HepG2 (cell line): ENCODE data around the gene UCN. TPM values are rescaled to one million over a fixed set of nuclear protein-coding genes. Genes with fewer than 3 reads are reported as not detected.
A peak's percentile ranks its signal among the peaks of the same experiment; 100 is the strongest.

Experiments
- CREM ChIP-seq, 2 experiments: sonication (generic) in 1 of 2; formaldehyde crosslinking in 1 of 2; IDR thresholded peaks; 2 replicates each; pipeline versions ENCODE4 v1.4.0 to v1.6.1; 2016 to 2020; ENCODE audit warnings: antibody characterized with exemption in 1 of 2, mild to moderate bottlenecking in 1 of 2, missing genetic modification reagents in 1 of 2
- FUBP1 ChIP-seq: sonication (generic); formaldehyde crosslinking; IDR thresholded peaks from 2 replicates; pipeline ENCODE4 v1.5.1; 2020; ENCODE audit warnings: missing genetic modification reagents, mild to moderate bottlenecking, borderline replicate concordance
- GATAD2A ChIP-seq: IDR thresholded peaks from 2 replicates; pipeline ENCODE4 v1.6.1; 2016
- GLMP ChIP-seq: sonication (generic); formaldehyde crosslinking; IDR thresholded peaks from 2 replicates; pipeline ENCODE4 v1.9.0; 2021; ENCODE audit warnings: missing genetic modification reagents, mild to moderate bottlenecking, borderline replicate concordance
- HIVEP1 ChIP-seq: sonication (generic); formaldehyde crosslinking; IDR thresholded peaks from 2 replicates; pipeline ENCODE4 v1.4.0; 2020; ENCODE audit warnings: mild to moderate bottlenecking, missing genetic modification reagents
- MAFK ChIP-seq, 2 experiments: IDR thresholded peaks in 1 of 2; conservative IDR thresholded peaks in 1 of 2; 2 replicates each; pipeline ENCODE4 v1.6.1; 2011; ENCODE audit warnings: improper control_type of control experiment in 2 of 2, low read length in 2 of 2
- SNAPC2 ChIP-seq: sonication (generic); formaldehyde crosslinking; IDR thresholded peaks from 2 replicates; pipeline ENCODE4 v1.8.1; 2022; ENCODE audit warnings: mild to moderate bottlenecking, missing genetic modification reagents
- TARDBP ChIP-seq: sonication (generic); formaldehyde crosslinking; IDR thresholded peaks from 2 replicates; pipeline ENCODE4 v1.8.0; 2022; ENCODE audit warnings: mild to moderate bottlenecking, missing genetic modification reagents
- TGIF2 ChIP-seq: IDR thresholded peaks from 2 replicates; pipeline ENCODE4 v1.6.1; 2016; ENCODE audit warnings: control low read depth, missing compliant biosample characterization
- U2AF1 ChIP-seq: fragments of 200-400 bp; formaldehyde crosslinking; optimal IDR thresholded peaks from 2 replicates; pipeline ENCODE3; 2017; ENCODE audit warnings: mild to moderate bottlenecking, low read depth, low read length
- ZFP36 ChIP-seq: fragments of 150-350 bp; IDR thresholded peaks from 2 replicates; pipeline ENCODE4 v1.6.1; 2018; ENCODE audit warnings: borderline replicate concordance, low read length, low read depth; ENCODE audit not compliant: partially characterized antibody
- ZIK1 ChIP-seq: sonication (generic); formaldehyde crosslinking; IDR thresholded peaks from 2 replicates; pipeline ENCODE4 v1.5.0; 2020; ENCODE audit warnings: mild to moderate bottlenecking, low read depth, missing genetic modification reagents, borderline replicate concordance
- ZNF234 ChIP-seq: sonication (generic); formaldehyde crosslinking; conservative IDR thresholded peaks from 2 replicates; pipeline ENCODE4 v1.5.1; 2020; ENCODE audit warnings: mild to moderate bottlenecking, missing genetic modification reagents
- ZNF317 ChIP-seq: sonication (generic); formaldehyde crosslinking; IDR thresholded peaks from 2 replicates; pipeline ENCODE4 v1.5.0; 2020; ENCODE audit warnings: mild to moderate bottlenecking, missing genetic modification reagents
- ZNF564 ChIP-seq: sonication (generic); formaldehyde crosslinking; IDR thresholded peaks from 2 replicates; pipeline ENCODE4 v1.8.1; 2023; ENCODE audit warnings: mild to moderate bottlenecking, missing genetic modification reagents
- ZNF567 ChIP-seq: sonication (generic); formaldehyde crosslinking; IDR thresholded peaks from 2 replicates; pipeline ENCODE4 v1.8.1; 2023; ENCODE audit warnings: mild to moderate bottlenecking, missing genetic modification reagents, borderline replicate concordance
- ZNF615 ChIP-seq: sonication (generic); formaldehyde crosslinking; IDR thresholded peaks from 2 replicates; pipeline ENCODE4 v1.5.0; 2020; ENCODE audit warnings: mild to moderate bottlenecking, missing genetic modification reagents, borderline replicate concordance
- ZNF761 ChIP-seq: sonication (generic); formaldehyde crosslinking; conservative IDR thresholded peaks from 2 replicates; pipeline ENCODE4 v1.4.0; 2020; ENCODE audit warnings: mild to moderate bottlenecking, missing genetic modification reagents
- ZSCAN20 ChIP-seq: sonication (generic); formaldehyde crosslinking; IDR thresholded peaks from 2 replicates; pipeline ENCODE4 v1.4.0; 2020; ENCODE audit warnings: missing genetic modification reagents, mild to moderate bottlenecking, borderline replicate concordance
- ZSCAN22 ChIP-seq: sonication (generic); formaldehyde crosslinking; IDR thresholded peaks from 2 replicates; pipeline ENCODE4 v1.4.0; 2020; ENCODE audit warnings: mild to moderate bottlenecking, missing genetic modification reagents
- ZSCAN29 ChIP-seq: sonication (generic); formaldehyde crosslinking; conservative IDR thresholded peaks from 2 replicates; pipeline ENCODE4 v1.4.0; 2020; ENCODE audit warnings: mild to moderate bottlenecking, missing genetic modification reagents
- polyA plus RNA-seq, 8 experiments: library from polyadenylated mRNA; depleted of rRNA in 3 of 8; stranded (reverse) in 7 of 8; unstranded in 1 of 8; fragments of >200 nt; fragmentation: Illumina TruSeq in 4 of 8; extraction: Trizol in 4 of 8; gene quantifications; 2 replicates each; pipeline versions ENCODE4 v1.2.1 to v1.2.3, GENCODE V29; 2011 to 2016; ENCODE audit warnings: low read depth in 4 of 8, missing spikeins in 1 of 8, mixed read lengths in 1 of 8; ENCODE audit not compliant: insufficient read depth in 1 of 8
- total RNA-seq, 5 experiments: library from RNA; depleted of rRNA; stranded (reverse); fragments of >200 nt; fragmentation: Illumina TruSeq; extraction: Trizol; gene quantifications; 2 replicates each; pipeline ENCODE4 v1.2.3, GENCODE V29; 2016; ENCODE audit warnings: low read depth in 1 of 5
- TF ChIP-seq, protein P1 (sequence below): sonication (generic); formaldehyde crosslinking; IDR thresholded peaks from 2 replicates; pipeline ENCODE4 v1.5.0; 2020; ENCODE audit warnings: missing genetic modification reagents
- TF ChIP-seq, protein P2 (sequence below): sonication (generic); formaldehyde crosslinking; IDR thresholded peaks from 2 replicates; pipeline ENCODE4 v1.4.0; 2020; ENCODE audit warnings: missing genetic modification reagents
- TF ChIP-seq, protein P3 (sequence below): sonication (generic); formaldehyde crosslinking; IDR thresholded peaks from 2 replicates; pipeline ENCODE4 v1.9.0; 2021; ENCODE audit warnings: missing genetic modification reagents, borderline replicate concordance

UCN gene
- total and polyA plus RNA-seq, 2 of the 13 experiments (the other 11 are each of a cell fraction or from before 2014, with no cell fraction given): 1.2 to 2.3 TPM

DNA sequence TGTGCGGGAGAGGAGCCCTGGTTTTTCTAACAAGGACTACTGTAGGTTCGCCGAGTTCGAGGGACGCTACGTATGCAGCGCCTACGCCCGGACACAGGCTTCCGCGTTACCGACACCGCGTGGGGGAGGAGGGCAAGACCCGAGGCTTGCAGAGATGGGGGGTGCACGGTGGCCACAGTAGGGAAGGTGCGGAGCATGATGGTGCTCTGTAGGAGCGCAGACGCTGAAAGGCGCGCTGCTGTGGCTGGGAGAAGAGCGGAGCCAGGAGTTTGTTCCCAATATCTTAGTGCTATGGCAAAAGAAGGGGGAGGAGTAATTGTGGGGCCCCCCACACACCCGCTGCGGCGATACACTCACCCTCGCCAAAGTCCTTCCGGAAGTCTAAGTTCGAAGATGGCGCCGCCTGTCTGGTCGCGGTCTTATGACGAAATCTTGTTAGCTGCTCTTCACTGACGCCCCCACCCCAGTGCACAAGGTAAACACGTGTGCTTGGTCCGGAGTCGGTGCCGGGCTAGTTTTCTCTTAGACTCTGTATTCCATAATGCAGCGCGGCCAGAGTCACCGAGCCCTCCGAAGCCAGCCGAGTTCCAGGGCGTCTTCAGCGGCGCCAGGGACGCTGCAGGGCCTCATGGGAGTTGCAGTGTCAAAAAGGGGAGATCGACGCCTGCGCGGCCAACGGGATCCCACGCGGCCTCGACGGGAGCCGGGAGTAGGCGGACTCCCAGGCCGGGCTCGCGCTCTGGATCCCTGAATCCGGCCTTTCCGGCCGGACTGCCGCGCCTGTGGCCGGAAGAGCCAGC, 48.3 kb upstream of the UCN start, which contains the start of gene GTF3C2 (continued):
- TF ChIP-seq ZFP36 (no peak), ZNF615 (CRISPR knock-in tag) (peak; percentile 32; the same call in 1 of the 2 replicates), ZNF564 (peak; percentile 64), ZSCAN20 (CRISPR knock-in tag) (no peak), ZNF761 (CRISPR knock-in tag) (peak; percentile 82; the same call in 1 of the 2 replicates), TGIF2 (peak; percentile 91), ZNF567 (peak; percentile 89), ZNF317 (peak; percentile 71; the same call in 1 of the 2 replicates), ZIK1 (CRISPR knock-in tag) (peak; percentile 79; the same call in 1 of the 2 replicates), ZNF234 (CRISPR knock-in tag) (0 out of 2 replicates have a peak, but pooled peaks have one; percentile 5), U2AF1 (no peak), ZSCAN22 (CRISPR knock-in tag) (no peak), GATAD2A (CRISPR knock-in tag) (peak; percentile 47), TARDBP (CRISPR knock-in tag) (peak; percentile 75; the same call in 1 of the 2 replicates), ZSCAN29 (0 out of 2 replicates have a peak, but pooled peaks have one; percentile 50), FUBP1 (CRISPR knock-in tag) (no peak), HIVEP1 (no peak; the same call in none of the 2 replicates), CREM (IDR thresholded peaks at IDR 0.05) (peak; percentile 100), CREM (CRISPR knock-in tag; IDR thresholded peaks at IDR 0.05) (peak; percentile 77), GLMP (CRISPR knock-in tag) (no peak), MAFK (conservative IDR thresholded peaks at IDR 0.05 in 1 of 2, IDR thresholded peaks at IDR 0.05 in 1 of 2; ENCODE audit: low read length in 2 of 2) (no peak), SNAPC2 (peak; percentile 93)
- TF ChIP-seq, protein P1, sequence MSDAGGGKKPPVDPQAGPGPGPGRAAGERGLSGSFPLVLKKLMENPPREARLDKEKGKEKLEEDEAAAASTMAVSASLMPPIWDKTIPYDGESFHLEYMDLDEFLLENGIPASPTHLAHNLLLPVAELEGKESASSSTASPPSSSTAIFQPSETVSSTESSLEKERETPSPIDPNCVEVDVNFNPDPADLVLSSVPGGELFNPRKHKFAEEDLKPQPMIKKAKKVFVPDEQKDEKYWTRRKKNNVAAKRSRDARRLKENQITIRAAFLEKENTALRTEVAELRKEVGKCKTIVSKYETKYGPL (CRISPR knock-in tag): peak; percentile 43; the same call in 1 of the 2 replicates
- TF ChIP-seq, protein P2, sequence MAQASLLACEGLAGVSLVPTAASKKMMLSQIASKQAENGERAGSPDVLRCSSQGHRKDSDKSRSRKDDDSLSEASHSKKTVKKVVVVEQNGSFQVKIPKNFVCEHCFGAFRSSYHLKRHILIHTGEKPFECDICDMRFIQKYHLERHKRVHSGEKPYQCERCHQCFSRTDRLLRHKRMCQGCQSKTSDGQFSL (CRISPR knock-in tag): peak; percentile 100
- TF ChIP-seq, protein P3, sequence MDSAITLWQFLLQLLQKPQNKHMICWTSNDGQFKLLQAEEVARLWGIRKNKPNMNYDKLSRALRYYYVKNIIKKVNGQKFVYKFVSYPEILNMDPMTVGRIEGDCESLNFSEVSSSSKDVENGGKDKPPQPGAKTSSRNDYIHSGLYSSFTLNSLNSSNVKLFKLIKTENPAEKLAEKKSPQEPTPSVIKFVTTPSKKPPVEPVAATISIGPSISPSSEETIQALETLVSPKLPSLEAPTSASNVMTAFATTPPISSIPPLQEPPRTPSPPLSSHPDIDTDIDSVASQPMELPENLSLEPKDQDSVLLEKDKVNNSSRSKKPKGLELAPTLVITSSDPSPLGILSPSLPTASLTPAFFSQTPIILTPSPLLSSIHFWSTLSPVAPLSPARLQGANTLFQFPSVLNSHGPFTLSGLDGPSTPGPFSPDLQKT (CRISPR knock-in tag): no peak
